Endothelial cell of umbilical vein (primary cell): ENCODE results near the gene ABHD14A. TPM values are rescaled to one million over a fixed set of nuclear protein-coding genes. Genes with fewer than 3 reads are reported as not detected.

Experiments
- BruUV-seq: library from RNA; stranded (reverse); fragments of 400-500 nt; replicated peaks from 2 replicates; lab custom pipeline; 2021; lab: Mats Ljungman, UMichigan
- CTCF ChIA-PET: fragments of 300-600, 350-600 bp; sonication (Branson Sonifier 250); formaldehyde crosslinking; loops from one replicate; lab custom pipeline; 2021; ENCODE audit warnings: antibody characterized with exemption, inconsistent platforms; lab: Charles Lee
- POLR2A ChIA-PET: fragments of 300-600, 350-600 bp; sonication (Branson Sonifier 250); formaldehyde crosslinking; loops from one replicate; lab custom pipeline; 2021; ENCODE audit warnings: antibody characterized with exemption, inconsistent platforms; lab: Charles Lee
- DNase-seq: peaks from one replicate; pipeline ENCODE4 v3.0.0-alpha.2; 2011; ENCODE audit warnings: low read depth, low spot score
- FAIRE-seq: peaks from 2 replicates; lab custom pipeline; 2011; peaks lifted over from hg19 to GRCh38; lab: Jason Lieb, UNC
- H2AFZ ChIP-seq: 2 replicates; pipeline ENCODE4 v1.6.0; 2012; ENCODE audit warnings: low read depth, low read length, control low read depth, inconsistent platforms
- H3K27ac ChIP-seq: 2 replicates; pipeline ENCODE4 v1.5.1; 2011; ENCODE audit warnings: low read depth, mild to moderate bottlenecking, control low read depth, low read length, moderate library complexity; ENCODE audit not compliant: insufficient read depth
- H3K27me3 ChIP-seq, 2 experiments: 2 replicates each; pipeline versions ENCODE4 v1.6.0 to v1.6.1; 2011; ENCODE audit warnings: low read length in 2 of 2, mixed read lengths in 1 of 2; ENCODE audit not compliant: control insufficient read depth in 2 of 2, insufficient read depth in 2 of 2
- H3K36me3 ChIP-seq, 2 experiments: 2 replicates in 1 of 2; 3 replicates in 1 of 2; pipeline ENCODE4 v1.5.1; 2011; ENCODE audit warnings: low read length in 2 of 2, mild to moderate bottlenecking in 1 of 2, moderate library complexity in 1 of 2; ENCODE audit not compliant: control insufficient read depth in 2 of 2, insufficient read depth in 2 of 2; ENCODE audit errors: extremely low read depth in 1 of 2
- H3K4me1 ChIP-seq: 3 replicates; pipeline ENCODE4 v1.5.1; 2011; ENCODE audit warnings: mild to moderate bottlenecking, low read length; ENCODE audit not compliant: control insufficient read depth, insufficient read depth; ENCODE audit errors: extremely low read depth
- H3K4me2 ChIP-seq: 2 replicates; pipeline ENCODE4 v1.6.1; 2011; ENCODE audit warnings: low read length, control low read depth, mixed read lengths; ENCODE audit not compliant: insufficient read depth
- H3K4me3 ChIP-seq, 3 experiments: fragments of 200-600 bp in 1 of 3; sonication (generic), shearing (Covaris generic) in 1 of 3; replicated peaks in 1 of 3; 2 replicates each; pipeline ENCODE4 v1.5.1; 2011 to 2016; ENCODE audit warnings: control low read depth in 3 of 3, low read length in 3 of 3, mild to moderate bottlenecking in 2 of 3, inconsistent platforms in 1 of 3, low read depth in 1 of 3, moderate library complexity in 1 of 3; ENCODE audit not compliant: insufficient read depth in 1 of 3
- H3K79me2 ChIP-seq: 2 replicates; pipeline ENCODE4 v1.6.0; 2012; ENCODE audit warnings: low read length, inconsistent platforms; ENCODE audit not compliant: control insufficient read depth, insufficient read depth
- H3K9ac ChIP-seq: replicated peaks from 2 replicates; pipeline ENCODE3; 2011; ENCODE audit warnings: low read length, control low read depth; ENCODE audit not compliant: insufficient read depth; ENCODE audit errors: extremely low read depth
- H3K9me1 ChIP-seq: replicated peaks from 3 replicates; pipeline ENCODE4 v1.6.0; 2011; ENCODE audit warnings: mild to moderate bottlenecking, low read length; ENCODE audit not compliant: control insufficient read depth, insufficient read depth; ENCODE audit errors: extremely low read depth
- H3K9me3 ChIP-seq: replicated peaks from 2 replicates; pipeline ENCODE4 v1.5.1; 2012; ENCODE audit warnings: low read length, inconsistent platforms; ENCODE audit not compliant: control insufficient read depth, insufficient read depth
- H4K20me1 ChIP-seq: replicated peaks from 2 replicates; pipeline ENCODE3; 2011; ENCODE audit warnings: mild to moderate bottlenecking, low read length; ENCODE audit not compliant: control insufficient read depth, insufficient read depth; ENCODE audit errors: extremely low read depth
- CTCF ChIP-seq, 2 donors: IDR thresholded peaks; 1 replicate in 1 of 2; 2 replicates in 1 of 2; pipeline ENCODE4 v1.5.1; 2011; ENCODE audit warnings: low read length in 2 of 2, mild to moderate bottlenecking in 2 of 2, moderate library complexity in 2 of 2, control low read depth in 1 of 2, inconsistent platforms in 1 of 2, low read depth in 1 of 2; ENCODE audit not compliant: insufficient read depth in 1 of 2; ENCODE audit errors: extremely low read depth in 1 of 2
- EZH2 ChIP-seq: IDR thresholded peaks from 2 replicates; pipeline ENCODE4 v1.6.1; 2012; ENCODE audit warnings: borderline replicate concordance, low read depth, mild to moderate bottlenecking, moderate library complexity, low read length, inconsistent platforms; ENCODE audit not compliant: severe bottlenecking
- FOS ChIP-seq: IDR thresholded peaks from 2 replicates; pipeline ENCODE4 v1.6.1; 2011; ENCODE audit warnings: mild to moderate bottlenecking, low read length, moderate library complexity, borderline replicate concordance; ENCODE audit not compliant: insufficient read depth
- GATA2 ChIP-seq: IDR thresholded peaks from 2 replicates; pipeline ENCODE4 v1.7.0; 2011; ENCODE audit warnings: low read depth, mild to moderate bottlenecking, moderate library complexity, mixed read lengths, low read length; ENCODE audit not compliant: insufficient read length, insufficient read depth
- JUN ChIP-seq: IDR thresholded peaks from 2 replicates; pipeline ENCODE4 v1.6.1; 2011; ENCODE audit warnings: borderline replicate concordance, low read depth; ENCODE audit not compliant: insufficient read length, insufficient read depth
- MYC ChIP-seq: IDR thresholded peaks from one replicate; pipeline ENCODE4 v1.6.1; 2011; ENCODE audit warnings: mild to moderate bottlenecking, low read depth, low read length
- POLR2A ChIP-seq: IDR thresholded peaks from 2 replicates; pipeline ENCODE4 v1.6.1; 2012; ENCODE audit warnings: low read depth, mild to moderate bottlenecking, control low read depth, low read length
- POLR2AphosphoS5 ChIP-seq: IDR thresholded peaks from 2 replicates; pipeline ENCODE4 v1.6.1; 2012; ENCODE audit warnings: low read depth, mild to moderate bottlenecking, control low read depth, low read length, moderate library complexity; ENCODE audit not compliant: insufficient read depth
- dilution Hi-C: fragments of 300-500 bp; cut with MboI; formaldehyde crosslinking; loops from one replicate; pipeline ENCODE4 v1.15.0; 2019; ENCODE audit warnings: low sequenced_read_pairs; ENCODE audit not compliant: extremely low pct_ligation_motif_present
- intact Hi-C: fragments of 100-400 bp; cut with micrococcal nuclease; formaldehyde crosslinking; loops from one replicate; pipeline ENCODE4 v1.10.0; 2022
- polyA plus RNA-seq, 4 experiments: library from polyadenylated mRNA; depleted of rRNA in 3 of 4; stranded (reverse) in 3 of 4; unstranded in 1 of 4; fragments of >200 nt; gene quantifications; 2 replicates each; pipeline versions ENCODE4 v1.2.1 to v1.2.3, GENCODE V29; 2011 to 2012; ENCODE audit warnings: missing spikeins in 1 of 4
- total RNA-seq: library from RNA; stranded (reverse); gene quantifications from 2 replicates; pipeline ENCODE4 v1.2.3, GENCODE V29; 2021
- TF ChIP-seq, protein P1 (sequence below): IDR thresholded peaks from 2 replicates; pipeline ENCODE4 v1.6.1; 2011; ENCODE audit not compliant: insufficient read depth, insufficient read length

Gene ABHD14A
- total and polyA plus RNA-seq, 2 donors (not counting 3 experiments of a cell fraction or from before 2014, with no cell fraction given) = 6.6 to 23.7 TPM

DNA sequence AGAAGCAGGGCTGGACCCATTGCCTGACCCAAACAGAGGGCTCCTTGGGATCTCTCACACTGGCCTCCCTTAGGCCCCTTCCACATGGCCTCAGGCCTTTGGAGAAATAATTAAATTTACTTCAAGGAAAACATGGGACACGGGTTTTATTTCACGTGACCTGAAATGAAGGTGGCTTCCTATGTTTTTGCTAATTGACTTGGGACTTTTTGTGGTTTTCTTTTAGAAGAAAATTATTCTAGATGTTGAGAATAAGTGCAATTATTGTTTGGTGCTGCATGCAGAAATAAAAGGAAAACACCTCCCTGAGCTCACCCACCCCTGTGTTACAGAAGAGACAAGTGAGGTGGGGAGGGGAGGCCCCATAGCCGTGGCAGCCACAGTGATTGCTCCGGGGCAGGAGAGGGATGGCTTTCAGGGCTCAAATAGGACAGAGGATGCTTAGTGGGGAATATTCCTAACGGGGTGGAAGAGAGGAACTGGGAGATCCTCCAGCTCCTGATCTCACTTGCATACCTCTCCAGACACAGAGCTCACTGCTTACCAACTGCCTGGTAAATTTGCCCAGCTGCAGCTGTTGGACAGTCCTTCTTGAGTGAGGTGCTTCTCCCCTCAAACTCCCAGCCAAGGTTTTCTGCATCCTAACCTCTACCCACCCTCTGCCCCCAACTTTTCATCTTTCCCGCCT, 50.0 kb downstream of the ABHD14A start:
- H3K9me3 ChIP-seq = no peaks in the 10 kb centered on the region
- no peaks in the 10 kb centered on the region for H4K20me1 ChIP-seq
- H3K4me3 ChIP-seq = no peak overlapping the region
- H3K27ac ChIP-seq = no peak overlapping the region
- intact Hi-C loops (no loop called here), dilution Hi-C loops (no loop called here)
- H2AFZ ChIP-seq = no peak overlapping the region
- no peak for DNase-seq
- no peaks in the 10 kb centered on the region for H3K9me1 ChIP-seq
- POLR2A ChIA-PET = no interaction called here
- H3K4me1 ChIP-seq = peaks cover 3% of the 10 kb centered on the region
- H3K79me2 ChIP-seq = no peaks in the 10 kb centered on the region
- H3K4me2 ChIP-seq = no peak overlapping the region
- FAIRE-seq = no peak
- H3K9ac ChIP-seq = no peak overlapping the region
- CTCF ChIA-PET = no interaction called here
- no peak for TF ChIP-seq MYC
- TF ChIP-seq, protein P1, sequence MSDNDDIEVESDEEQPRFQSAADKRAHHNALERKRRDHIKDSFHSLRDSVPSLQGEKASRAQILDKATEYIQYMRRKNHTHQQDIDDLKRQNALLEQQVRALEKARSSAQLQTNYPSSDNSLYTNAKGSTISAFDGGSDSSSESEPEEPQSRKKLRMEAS = no peak
- TF ChIP-seq CTCF (IDR thresholded peaks at IDR 0.05; ENCODE audit: extremely low read depth in 1 of 2, insufficient read depth in 1 of 2, low read depth in 1 of 2, low read length in 2 of 2) = no peak
- no peak for TF ChIP-seq FOS
- TF ChIP-seq POLR2AphosphoS5 = no peak
- TF ChIP-seq JUN = no peak
- TF ChIP-seq GATA2 = no peak
- TF ChIP-seq POLR2A = no peak
- TF ChIP-seq EZH2 = no peak
- H3K27me3 ChIP-seq = no peaks in the 10 kb centered on the region
- BruUV-seq = no TSS peak
- H3K36me3 ChIP-seq = no peaks in the 10 kb centered on the region
